ENCODE data around the gene NT5DC2. TPM values are rescaled to one million over a fixed set of nuclear protein-coding genes. Genes with fewer than 3 reads are reported as not detected.

NT5DC2 gene
- total RNA-seq, 1 experiment from 2014 or later = 120 TPM

- DNase-seq (ENCODE audit: low spot score) = no peak
These were observed 44.9 kb downstream of the NT5DC2 start for GRCh38 chr3:52488746-52489145.

- DNase-seq (ENCODE audit: low spot score) = no peak
These were observed 45.6 kb downstream of the NT5DC2 start for GRCh38 chr3:52487788-52488691.

DNA sequence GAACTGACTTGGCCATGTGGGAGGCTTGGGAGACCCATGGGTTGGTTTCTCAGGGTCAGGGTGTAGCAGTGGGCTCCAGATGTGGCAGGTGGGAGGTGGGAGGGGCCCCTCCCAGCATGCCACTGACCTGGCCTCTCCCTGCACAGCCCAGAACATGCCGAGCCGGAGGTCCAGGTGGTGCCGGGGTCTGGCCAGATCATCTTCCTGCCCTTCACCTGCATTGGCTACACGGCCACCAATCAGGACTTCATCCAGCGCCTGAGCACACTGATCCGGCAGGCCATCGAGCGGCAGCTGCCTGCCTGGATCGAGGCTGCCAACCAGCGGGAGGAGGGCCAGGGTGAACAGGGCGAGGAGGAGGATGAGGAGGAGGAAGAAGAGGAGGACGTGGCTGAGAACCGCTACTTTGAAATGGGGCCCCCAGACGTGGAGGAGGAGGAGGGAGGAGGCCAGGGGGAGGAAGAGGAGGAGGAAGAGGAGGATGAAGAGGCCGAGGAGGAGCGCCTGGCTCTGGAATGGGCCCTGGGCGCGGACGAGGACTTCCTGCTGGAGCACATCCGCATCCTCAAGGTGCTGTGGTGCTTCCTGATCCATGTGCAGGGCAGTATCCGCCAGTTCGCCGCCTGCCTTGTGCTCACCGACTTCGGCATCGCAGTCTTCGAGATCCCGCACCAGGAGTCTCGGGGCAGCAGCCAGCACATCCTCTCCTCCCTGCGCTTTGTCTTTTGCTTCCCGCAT lies 46.4 kb downstream of the NT5DC2 start:
- no peak for DNase-seq (ENCODE audit: low spot score)

DNA sequence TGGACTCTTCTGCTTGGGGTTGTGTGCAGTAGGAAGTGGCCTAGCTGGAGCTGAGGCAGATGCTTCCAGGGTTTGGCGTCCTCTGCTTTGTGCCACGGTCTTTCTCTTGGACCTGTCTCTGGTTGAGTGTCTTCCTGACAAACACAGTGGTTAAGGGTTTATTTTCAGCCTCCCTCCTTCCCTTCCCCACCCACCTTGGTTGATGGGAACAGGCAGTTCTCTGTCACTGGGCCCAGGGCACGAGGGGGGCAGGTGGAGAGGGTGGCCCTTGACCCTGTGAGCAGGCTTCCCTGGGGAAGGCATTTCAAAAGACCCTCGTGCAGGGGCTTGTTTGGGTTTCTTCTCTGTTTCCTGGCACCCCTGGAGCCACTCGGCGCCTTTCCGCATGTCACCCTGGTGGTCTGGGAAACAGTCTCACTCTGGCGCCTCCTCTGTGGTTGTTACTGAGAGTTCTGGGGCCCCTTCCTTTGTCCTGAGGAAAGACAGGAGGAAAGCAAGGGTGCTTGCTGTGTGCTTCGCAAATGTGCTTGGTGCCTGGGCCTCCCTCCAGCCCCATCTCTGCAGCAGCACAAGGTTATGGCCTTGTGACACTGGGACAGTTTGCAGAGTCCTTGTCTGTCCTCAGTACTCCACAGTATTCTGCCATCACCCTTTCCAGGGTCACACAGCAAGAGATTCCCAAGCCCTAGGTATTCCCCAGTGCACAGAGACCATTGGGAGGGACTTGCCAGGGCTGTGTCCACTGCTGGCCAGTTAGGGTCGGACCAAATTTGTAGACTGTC lies 48.8 kb downstream of the NT5DC2 start:
- DNase-seq (ENCODE audit: low spot score) = no peak

GRCh38 chr3:52483577-52484381 lies 49.9 kb downstream of the NT5DC2 start:
- DNase-seq (ENCODE audit: low spot score) = no peak

GRCh38 chr3:52483081-52483480 lies 50.6 kb downstream of the NT5DC2 start:
- no peak for DNase-seq (ENCODE audit: low spot score)

- no peak for DNase-seq (ENCODE audit: low spot score)
These were observed 51.7 kb downstream of the NT5DC2 start for GRCh38 chr3:52481819-52482521.

GRCh38 chr3:52480768-52481715 lies 52.6 kb downstream of the NT5DC2 start:
- DNase-seq (ENCODE audit: low spot score) = no peak

- no peak for DNase-seq (ENCODE audit: low spot score)
These were observed 53.6 kb downstream of the NT5DC2 start for GRCh38 chr3:52479877-52480575.

DNA sequence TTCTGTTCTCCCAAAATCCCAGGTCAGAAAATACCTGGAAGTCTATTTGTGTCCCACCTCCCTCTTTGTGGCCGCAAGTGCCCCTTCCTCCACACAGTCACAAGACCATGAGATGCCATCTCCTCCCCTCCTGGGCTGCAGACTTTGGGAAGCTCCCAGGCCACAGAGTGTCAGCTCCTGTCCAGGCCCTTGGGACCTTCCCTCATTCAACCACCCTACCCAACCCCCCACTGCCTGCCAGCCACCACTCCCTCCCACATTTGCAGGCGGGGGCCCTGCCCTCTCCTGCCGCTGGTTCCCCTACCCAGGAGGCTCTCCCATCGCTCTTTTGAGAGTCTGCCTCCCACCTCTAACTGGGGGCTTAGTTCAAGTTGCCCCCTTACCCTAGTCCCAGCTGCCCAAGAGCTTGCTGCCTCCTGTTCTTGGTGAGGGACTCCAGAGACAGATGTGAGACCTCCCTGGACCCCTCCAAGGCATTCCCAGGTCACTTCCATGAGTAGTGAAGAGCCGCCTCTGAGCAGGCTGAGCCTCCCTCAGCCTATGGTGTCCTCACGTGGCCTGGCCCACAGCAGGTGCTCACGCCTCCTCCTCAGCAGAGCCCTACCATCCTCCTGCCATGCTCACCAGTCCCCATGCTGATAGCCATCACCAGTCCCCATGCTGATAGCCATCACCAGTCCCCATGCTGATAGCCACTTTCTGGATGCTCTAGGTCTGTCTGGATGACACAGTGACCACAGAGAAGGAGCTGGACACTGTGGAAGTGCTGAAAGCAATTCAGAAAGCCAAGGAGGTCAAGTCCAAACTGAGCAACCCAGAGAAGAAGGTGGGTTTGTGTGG lies 54.4 kb downstream of the NT5DC2 start:
- no peak for DNase-seq (ENCODE audit: low spot score)

DNA sequence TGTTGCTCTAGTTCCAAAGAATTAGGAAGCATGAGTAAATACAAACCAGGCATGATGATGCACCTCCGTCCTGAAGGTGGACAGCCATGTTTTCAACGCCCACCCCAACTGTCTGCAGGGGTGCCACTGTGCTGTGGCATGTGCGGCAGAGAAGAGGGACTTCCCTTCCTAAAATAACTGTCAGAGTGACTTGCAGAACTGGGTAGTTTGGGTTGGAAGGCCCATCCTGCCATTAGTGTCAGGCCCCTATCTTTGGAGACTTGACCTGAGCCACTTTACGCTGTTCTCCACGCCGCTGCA lies 55.9 kb downstream of the NT5DC2 start:
- DNase-seq (ENCODE audit: low spot score) = no peak

GRCh38 chr3:52477076-52477795 lies 56.4 kb downstream of the NT5DC2 start:
- DNase-seq (ENCODE audit: low spot score) = no peak

Small RNA genes within 50 kb of the gene (small RNA-seq; reads per million reads assigned to genes)
- gene RNU6-856P = not detected
- not detected for gene RNU6ATAC16P

Other genes with a start within 250 kb of the NT5DC2 start
- gene GLYCTK, start 246.0 kb downstream of the NT5DC2 start, total RNA-seq (2014; rRNA removed; shearing (Covaris generic)) = 23.0 and 29.0 TPM in 2 replicates
- gene DNAH1, start 217.5 kb downstream of the NT5DC2 start, total RNA-seq (2014; rRNA removed; shearing (Covaris generic)) = 1.4 and 4.0 TPM in 2 replicates
- 59.4 and 80.5 TPM in 2 replicates for gene BAP1, start 123.8 kb downstream of the NT5DC2 start, total RNA-seq (2014; rRNA removed; shearing (Covaris generic))
- gene PHF7, start 123.2 kb downstream of the NT5DC2 start, total RNA-seq (2014; rRNA removed; shearing (Covaris generic)) = 1.6 and 2.7 TPM in 2 replicates
- gene SEMA3G, start 88.8 kb downstream of the NT5DC2 start, total RNA-seq (2014; rRNA removed; shearing (Covaris generic)) = 0.15 and 0.31 TPM in 2 replicates
- gene TNNC1, start 79.8 kb downstream of the NT5DC2 start, total RNA-seq (2014; rRNA removed; shearing (Covaris generic)) = 5.7 and 6.5 TPM in 2 replicates
- gene NISCH, start 78.3 kb downstream of the NT5DC2 start, total RNA-seq (2014; rRNA removed; shearing (Covaris generic)) = 43.8 and 47.7 TPM in 2 replicates
- 0.03 TPM in 1 of 2 replicates, not detected in the other for gene STAB1, start 38.5 kb downstream of the NT5DC2 start, total RNA-seq (2014; rRNA removed; shearing (Covaris generic))
- gene UQCC5, start 2.7 kb upstream of the NT5DC2 start, total RNA-seq (2014; rRNA removed; shearing (Covaris generic)) = 15.3 and 38.3 TPM in 2 replicates
- gene PBRM1, start 152.1 kb upstream of the NT5DC2 start, total RNA-seq (2014; rRNA removed; shearing (Covaris generic)) = 25.4 and 27.6 TPM in 2 replicates
- 69.6 and 69.8 TPM in 2 replicates for gene GNL3, start 152.2 kb upstream of the NT5DC2 start, total RNA-seq (2014; rRNA removed; shearing (Covaris generic))
- gene GLT8D1, start 171.9 kb upstream of the NT5DC2 start, total RNA-seq (2014; rRNA removed; shearing (Covaris generic)) = 30.0 and 34.4 TPM in 2 replicates
- gene SPCS1, start 172.2 kb upstream of the NT5DC2 start, total RNA-seq (2014; rRNA removed; shearing (Covaris generic)) = 78.3 and 85.7 TPM in 2 replicates
- 14.6 and 15.6 TPM in 2 replicates for gene NEK4, start 237.1 kb upstream of the NT5DC2 start, total RNA-seq (2014; rRNA removed; shearing (Covaris generic))
- 0.08 TPM in 1 of 2 replicates, not detected in the other for gene ITIH1, start 243.7 kb upstream of the NT5DC2 start, total RNA-seq (2014; rRNA removed; shearing (Covaris generic))